K562 (cell line): ENCODE data around the gene PIK3C2A. TPM values are rescaled to one million over a fixed set of nuclear protein-coding genes. Genes with fewer than 3 reads are reported as not detected.
A peak's percentile ranks its signal among the peaks of the same experiment; 100 is the strongest.

Source experiments
- ATAC-seq: fragments of 200-7000 bp; cut with Tn5 transposase; 3 replicates; pipeline ENCODE4 v1.9.1; 2020; ENCODE audit warnings: moderate library complexity
- BruUV-seq: library from RNA; stranded (reverse); fragments of 400-500 nt; replicated peaks from 2 replicates; lab custom pipeline; 2021; lab: Mats Ljungman, UMichigan
- CTCF ChIA-PET: fragments of 300-600 bp; formaldehyde crosslinking; extraction: SDS; loops from one replicate; lab custom pipeline; 2021; ENCODE audit warnings: low intra/inter-chr PET ratio; lab: Yijun Ruan, JAX
- POLR2A ChIA-PET: fragments of 300-600, 350-650 bp; sonication (Branson Sonifier 250); formaldehyde crosslinking; extraction: SDS; loops from one replicate; lab custom pipeline; 2021; ENCODE audit warnings: antibody characterized with exemption, inconsistent platforms; lab: Yijun Ruan, JAX
- DNase-seq, 4 experiments: peaks; one replicate each; pipeline versions ENCODE4 v3.0.0 to v3.0.0-alpha.2; 2011 to 2018; ENCODE audit warnings: low spot score in 3 of 4, mixed read lengths in 3 of 4; ENCODE audit errors: extremely low read depth in 1 of 4
- FAIRE-seq: peaks from 2 replicates; lab custom pipeline; 2011; peaks lifted over from hg19 to GRCh38; lab: Jason Lieb, UNC
- H2AFZ ChIP-seq: 2 replicates; pipeline ENCODE4 v1.6.0; 2011; ENCODE audit warnings: low read depth, low read length, control low read depth, inconsistent platforms
- H3K27ac ChIP-seq: fragments of 200-600 bp; 3 replicates; pipeline ENCODE4 v1.8.0; 2011; ENCODE audit warnings: low read depth, mild to moderate bottlenecking, control low read depth, inconsistent platforms, low read length, moderate library complexity, mixed read lengths; ENCODE audit errors: extremely low read depth
- H3K27me3 ChIP-seq, 2 experiments: fragments of 300-600 bp in 1 of 2; 2 replicates in 1 of 2; 3 replicates in 1 of 2; pipeline versions ENCODE4 v1.6.0 to v1.8.0; 2011; ENCODE audit warnings: inconsistent platforms in 2 of 2, low read length in 2 of 2, mild to moderate bottlenecking in 1 of 2, mixed read lengths in 1 of 2, moderate library complexity in 1 of 2; ENCODE audit not compliant: control insufficient read depth in 2 of 2, insufficient read depth in 2 of 2
- H3K36me3 ChIP-seq: fragments of 300-600 bp; 3 replicates; pipeline ENCODE4 v1.8.0; 2011; ENCODE audit warnings: mild to moderate bottlenecking, low read length, inconsistent platforms; ENCODE audit not compliant: control insufficient read depth, insufficient read depth
- H3K4me1 ChIP-seq, 2 experiments: fragments of 200-600 bp in 1 of 2; replicated peaks in 1 of 2; 2 replicates in 1 of 2; 3 replicates in 1 of 2; pipeline versions ENCODE4 v1.5.1 to v1.8.0; 2011; ENCODE audit warnings: inconsistent platforms in 2 of 2, low read length in 2 of 2, mild to moderate bottlenecking in 1 of 2, mixed read lengths in 1 of 2, moderate library complexity in 1 of 2; ENCODE audit not compliant: control insufficient read depth in 2 of 2, insufficient read depth in 2 of 2
- H3K4me2 ChIP-seq: 2 replicates; pipeline ENCODE4 v1.6.1; 2011; ENCODE audit warnings: low read length, control low read depth, inconsistent platforms, mixed read lengths; ENCODE audit not compliant: insufficient read depth
- H3K4me3 ChIP-seq: fragments of 200-600 bp; sonication (generic), shearing (Covaris generic); 2 replicates; pipeline ENCODE4 v1.5.1; 2016; ENCODE audit warnings: control low read depth, inconsistent platforms
- H3K79me2 ChIP-seq: fragments of 200-600 bp; 3 replicates; pipeline ENCODE4 v1.8.0; 2011; ENCODE audit warnings: low read length, inconsistent platforms; ENCODE audit not compliant: control insufficient read depth, insufficient read depth
- H3K9ac ChIP-seq, 2 experiments: 2 replicates each; pipeline versions ENCODE4 v1.6.0 to v1.6.1; 2011; ENCODE audit warnings: low read depth in 2 of 2, low read length in 2 of 2, control low read depth in 1 of 2, inconsistent platforms in 1 of 2, mild to moderate bottlenecking in 1 of 2, mixed read lengths in 1 of 2; ENCODE audit not compliant: insufficient read depth in 1 of 2
- H3K9me1 ChIP-seq: one replicate; pipeline ENCODE4 v1.6.0; 2011; ENCODE audit warnings: inconsistent platforms, mild to moderate bottlenecking, low read length, moderate library complexity; ENCODE audit not compliant: control insufficient read depth, insufficient read depth
- H3K9me3 ChIP-seq: replicated peaks from 2 replicates; pipeline ENCODE4 v1.5.1; 2011; ENCODE audit warnings: low read depth, low read length, inconsistent platforms; ENCODE audit not compliant: control insufficient read depth, insufficient read depth
- H4K20me1 ChIP-seq: replicated peaks from 2 replicates; pipeline ENCODE4 v1.6.1; 2011; ENCODE audit warnings: low read length, inconsistent platforms, mixed read lengths; ENCODE audit not compliant: control insufficient read depth, insufficient read depth
- CEBPG ChIP-seq, 3 experiments: fragments of 200-800 bp in 1 of 3; sonication (Bioruptor generic) in 1 of 3; sonication (generic) in 1 of 3; formaldehyde crosslinking in 1 of 3; IDR thresholded peaks in 2 of 3; conservative IDR thresholded peaks in 1 of 3; 2 replicates each; pipeline versions ENCODE4 v1.6.1 to v1.8.0; 2016 to 2022; ENCODE audit warnings: missing compliant biosample characterization in 2 of 3, missing genetic modification characterization in 2 of 3, mild to moderate bottlenecking in 1 of 3, missing genetic modification reagents in 1 of 3
- MEIS2 ChIP-seq: fragments of 450-650 bp; IDR thresholded peaks from 2 replicates; pipeline ENCODE4 v1.6.1; 2014; ENCODE audit warnings: mild to moderate bottlenecking; ENCODE audit not compliant: partially characterized antibody
- NFXL1 ChIP-seq: fragments of 450-650 bp; formaldehyde crosslinking; IDR thresholded peaks from 2 replicates; pipeline ENCODE4 v1.4.0; 2021; ENCODE audit warnings: mild to moderate bottlenecking
- NR2C2 ChIP-seq, 2 experiments: fragments of 200-800 bp in 1 of 2; sonication (Bioruptor generic) in 1 of 2; sonication (generic) in 1 of 2; formaldehyde crosslinking in 1 of 2; IDR thresholded peaks; 2 replicates each; pipeline versions ENCODE4 v1.6.1 to v1.8.0; 2016 to 2022; ENCODE audit warnings: mild to moderate bottlenecking in 1 of 2, missing compliant biosample characterization in 1 of 2, missing genetic modification characterization in 1 of 2, missing genetic modification reagents in 1 of 2
- NRF1 ChIP-seq, 2 experiments: fragments of 450-650 bp; IDR thresholded peaks in 1 of 2; conservative IDR thresholded peaks in 1 of 2; 2 replicates each; pipeline ENCODE4 v1.6.1; 2014; ENCODE audit warnings: mild to moderate bottlenecking in 2 of 2
- RBM15 ChIP-seq: fragments of 200-400 bp; formaldehyde crosslinking; IDR thresholded peaks from 2 replicates; pipeline ENCODE4 v1.6.1; 2018; ENCODE audit warnings: mild to moderate bottlenecking, low read length, moderate library complexity; ENCODE audit not compliant: insufficient read depth
- RBM17 ChIP-seq: fragments of 200-400 bp; formaldehyde crosslinking; IDR thresholded peaks from 2 replicates; pipeline ENCODE4 v1.6.1; 2017; ENCODE audit warnings: low read depth, mild to moderate bottlenecking, low read length, borderline replicate concordance
- SIN3A ChIP-seq, 2 experiments: fragments of 150-350 bp in 1 of 2; IDR thresholded peaks; 2 replicates each; pipeline ENCODE4 v1.6.1; 2011 to 2016; ENCODE audit warnings: borderline replicate concordance in 2 of 2, low read depth in 2 of 2, low read length in 2 of 2, mild to moderate bottlenecking in 2 of 2, moderate library complexity in 2 of 2; ENCODE audit not compliant: control insufficient read depth in 1 of 2
- TCFL5 ChIP-seq: fragments of 250-450 bp; sonication (Bioruptor Pico); conservative IDR thresholded peaks from 2 replicates; pipeline ENCODE4 v1.6.1; 2021; ENCODE audit warnings: mild to moderate bottlenecking, moderate library complexity, matching md5 sums
- WGBS: fragments of 100-300 bp; shearing (Covaris generic); methylation state at CpG from one replicate; pipeline ENCODE4 v1.1.6; 2016; ENCODE audit warnings: low coverage, mixed read lengths; ENCODE audit not compliant: insufficient coverage; ENCODE audit errors: missing lambda C conversion rate; 5-methylcytosine and 5-hydroxymethylcytosine counted together
- in situ Hi-C: fragments of 300-500 bp; cut with MboI; formaldehyde crosslinking; loops from 4 replicates; pipeline ENCODE4 v1.15.0; 2018; ENCODE audit warnings: inconsistent platforms, mixed read lengths
- intact Hi-C: fragments of 100-400 bp; cut with micrococcal nuclease; formaldehyde crosslinking; loops from 2 replicates; pipeline ENCODE4 v1.14.2; 2022
- polyA plus RNA-seq, 8 experiments: library from polyadenylated mRNA; depleted of rRNA in 4 of 8; stranded (reverse) in 5 of 8; unstranded in 3 of 8; fragments of >200 nt; fragmentation: Nextera tagmentation in 2 of 8; fragmentation: Illumina TruSeq in 1 of 8; extraction: Ambion mirVana in 2 of 8; extraction: Trizol in 1 of 8; gene quantifications; 2 replicates each; pipeline versions ENCODE4 v1.2.1 to v1.2.3, GENCODE V29; 2011 to 2014; ENCODE audit warnings: inconsistent platforms in 1 of 8, missing spikeins in 1 of 8
- total RNA-seq, 7 experiments: library from RNA; depleted of rRNA in 6 of 7; stranded (reverse); fragments of >200 nt in 6 of 7; fragmentation: Illumina TruSeq in 2 of 7; extraction: Trizol in 2 of 7; gene quantifications; 2 replicates each; pipeline versions ENCODE4 v1.2.1 to v1.2.3, GENCODE V29; 2011 to 2021; ENCODE audit warnings: low replicate concordance in 1 of 7
- TF ChIP-seq, protein P1 (sequence below), 2 experiments: fragments of 450-650 bp; conservative IDR thresholded peaks; 2 replicates each; pipeline ENCODE4 v1.6.1; 2017; ENCODE audit warnings: mild to moderate bottlenecking in 2 of 2, moderate library complexity in 2 of 2
- TF ChIP-seq, protein P2 (sequence below), 2 experiments: fragments of 450-650 bp in 1 of 2; sonication (generic) in 1 of 2; formaldehyde crosslinking in 1 of 2; IDR thresholded peaks in 1 of 2; conservative IDR thresholded peaks in 1 of 2; 2 replicates each; pipeline versions ENCODE4 v1.6.1 to v1.8.1; 2016 to 2023; ENCODE audit warnings: mild to moderate bottlenecking in 2 of 2, moderate library complexity in 2 of 2, inconsistent platforms in 1 of 2, missing genetic modification reagents in 1 of 2
- TF ChIP-seq, protein P3 (sequence below): fragments of 250-450 bp; sonication (Bioruptor Pico); IDR thresholded peaks from 2 replicates; pipeline ENCODE4 v1.9.0; 2021; ENCODE audit warnings: mild to moderate bottlenecking, inconsistent platforms

Gene PIK3C2A
- total and polyA plus RNA-seq, 9 of the 15 experiments (the other 6 are each of a cell fraction or from before 2014, with no cell fraction given): 3.1 to 25.2 (median 15.6) TPM

DNA sequence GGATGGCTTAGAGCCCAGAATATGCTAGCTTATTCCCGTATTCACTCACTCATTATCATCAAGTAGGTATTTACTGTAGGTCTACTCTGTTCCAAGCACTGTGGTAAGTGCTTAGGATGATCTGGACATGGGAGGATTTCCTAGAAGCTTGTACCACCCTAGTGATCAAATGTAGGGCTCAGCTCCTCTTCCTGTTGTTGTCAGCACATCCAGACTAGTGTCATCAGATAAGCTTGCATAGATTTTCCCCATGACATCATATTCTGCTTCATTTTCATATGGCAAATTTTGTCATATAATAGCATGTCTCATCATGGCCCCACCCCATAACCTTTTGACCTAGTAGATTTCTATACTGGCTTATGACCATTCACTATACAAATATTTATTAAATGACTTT lies 49.4 kb upstream of the PIK3C2A start (continued):
- TF ChIP-seq, protein P1, sequence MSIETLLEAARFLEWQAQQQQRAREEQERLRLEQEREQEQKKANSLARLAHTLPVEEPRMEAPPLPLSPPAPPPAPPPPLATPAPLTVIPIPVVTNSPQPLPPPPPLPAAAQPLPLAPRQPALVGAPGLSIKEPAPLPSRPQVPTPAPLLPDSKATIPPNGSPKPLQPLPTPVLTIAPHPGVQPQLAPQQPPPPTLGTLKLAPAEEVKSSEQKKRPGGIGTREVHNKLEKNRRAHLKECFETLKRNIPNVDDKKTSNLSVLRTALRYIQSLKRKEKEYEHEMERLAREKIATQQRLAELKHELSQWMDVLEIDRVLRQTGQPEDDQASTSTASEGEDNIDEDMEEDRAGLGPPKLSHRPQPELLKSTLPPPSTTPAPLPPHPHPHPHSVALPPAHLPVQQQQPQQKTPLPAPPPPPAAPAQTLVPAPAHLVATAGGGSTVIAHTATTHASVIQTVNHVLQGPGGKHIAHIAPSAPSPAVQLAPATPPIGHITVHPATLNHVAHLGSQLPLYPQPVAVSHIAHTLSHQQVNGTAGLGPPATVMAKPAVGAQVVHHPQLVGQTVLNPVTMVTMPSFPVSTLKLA (conservative IDR thresholded peaks at IDR 0.05): no peak
- TF ChIP-seq MEIS2 (peak; percentile 29), TCFL5 (no peak)
- TF ChIP-seq, protein P2, sequence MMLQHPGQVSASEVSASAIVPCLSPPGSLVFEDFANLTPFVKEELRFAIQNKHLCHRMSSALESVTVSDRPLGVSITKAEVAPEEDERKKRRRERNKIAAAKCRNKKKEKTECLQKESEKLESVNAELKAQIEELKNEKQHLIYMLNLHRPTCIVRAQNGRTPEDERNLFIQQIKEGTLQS (IDR thresholded peaks at IDR 0.05): peak; percentile 79
- TF ChIP-seq, protein P2 (CRISPR knock-in tag; conservative IDR thresholded peaks at IDR 0.05): no peak
- TF ChIP-seq, all 486 proteins: peak for 14

DNA sequence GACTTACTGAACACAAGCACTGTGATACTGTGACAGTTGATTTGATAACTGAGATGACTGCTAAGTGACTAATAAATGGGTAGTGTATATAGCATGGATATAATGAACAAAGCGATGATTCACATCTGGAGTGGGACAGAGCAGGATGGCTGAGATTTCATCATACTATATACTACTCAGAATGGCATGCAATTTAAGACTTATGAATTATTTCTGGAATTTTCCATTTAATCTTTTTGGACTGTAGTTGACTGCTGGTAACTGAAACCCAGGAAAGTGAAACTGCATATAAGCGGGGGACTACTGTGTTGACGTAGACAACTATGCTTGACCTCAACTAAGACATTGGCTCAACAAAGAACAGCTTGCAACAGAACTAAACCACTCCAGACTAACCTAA lies 48.7 kb upstream of the PIK3C2A start:
- WGBS: 88% methylated on average over 3 of the region's 3 CpGs
- Histone ChIP-seq H3K4me3 (no peak overlapping the region), H3K9ac (no peak overlapping the region), H3K79me2 (no peaks in the 10 kb centered on the region), H3K4me1 (peaks cover 8 to 16% of the 10 kb centered on the region in 2 experiments), H4K20me1 (no peaks in the 10 kb centered on the region), H3K27ac (no peak overlapping the region), H2AFZ (0 out of 2 replicates have a peak overlapping the region, but pooled peaks have one; percentile 56), H3K36me3 (no peaks in the 10 kb centered on the region), H3K9me1 (no peaks in the 10 kb centered on the region), H3K9me3 (no peaks in the 10 kb centered on the region), H3K4me2 (no peak overlapping the region), H3K27me3 (no peaks in the 10 kb centered on the region)
- ATAC-seq: no peak
- no TSS peak for BruUV-seq
- CTCF ChIA-PET: no interaction called here
- intact Hi-C loops (no loop called here), in situ Hi-C loops (no loop called here)
- FAIRE-seq: no peak
- POLR2A ChIA-PET: no interaction called here
- DNase-seq: no peak
- TF ChIP-seq NFXL1 (CRISPR knock-in tag) (no peak), SIN3A (IDR thresholded peaks at IDR 0.05; ENCODE audit: borderline replicate concordance in 2 of 2, control insufficient read depth in 1 of 2, low read depth in 2 of 2, low read length in 2 of 2) (no peak), RBM15 (no peak), NR2C2 (CRISPR knock-in tag; IDR thresholded peaks at IDR 0.05) (no peak), NR2C2 (tag; IDR thresholded peaks at IDR 0.05) (no peak), RBM17 (no peak), NRF1 (conservative IDR thresholded peaks at IDR 0.05 in 1 of 2, IDR thresholded peaks at IDR 0.05 in 1 of 2) (no peak), CEBPG (CRISPR knock-in tag; IDR thresholded peaks at IDR 0.05) (no peak), CEBPG (tag; conservative IDR thresholded peaks at IDR 0.05 in 1 of 2, IDR thresholded peaks at IDR 0.05 in 1 of 2) (peak in 1 of 2 experiments; percentile 78; a peak in 2 of 4 replicates)
- TF ChIP-seq, protein P2 (IDR thresholded peaks at IDR 0.05): peak; percentile 60
- TF ChIP-seq, protein P2 (CRISPR knock-in tag; conservative IDR thresholded peaks at IDR 0.05): no peak
- TF ChIP-seq, protein P3, sequence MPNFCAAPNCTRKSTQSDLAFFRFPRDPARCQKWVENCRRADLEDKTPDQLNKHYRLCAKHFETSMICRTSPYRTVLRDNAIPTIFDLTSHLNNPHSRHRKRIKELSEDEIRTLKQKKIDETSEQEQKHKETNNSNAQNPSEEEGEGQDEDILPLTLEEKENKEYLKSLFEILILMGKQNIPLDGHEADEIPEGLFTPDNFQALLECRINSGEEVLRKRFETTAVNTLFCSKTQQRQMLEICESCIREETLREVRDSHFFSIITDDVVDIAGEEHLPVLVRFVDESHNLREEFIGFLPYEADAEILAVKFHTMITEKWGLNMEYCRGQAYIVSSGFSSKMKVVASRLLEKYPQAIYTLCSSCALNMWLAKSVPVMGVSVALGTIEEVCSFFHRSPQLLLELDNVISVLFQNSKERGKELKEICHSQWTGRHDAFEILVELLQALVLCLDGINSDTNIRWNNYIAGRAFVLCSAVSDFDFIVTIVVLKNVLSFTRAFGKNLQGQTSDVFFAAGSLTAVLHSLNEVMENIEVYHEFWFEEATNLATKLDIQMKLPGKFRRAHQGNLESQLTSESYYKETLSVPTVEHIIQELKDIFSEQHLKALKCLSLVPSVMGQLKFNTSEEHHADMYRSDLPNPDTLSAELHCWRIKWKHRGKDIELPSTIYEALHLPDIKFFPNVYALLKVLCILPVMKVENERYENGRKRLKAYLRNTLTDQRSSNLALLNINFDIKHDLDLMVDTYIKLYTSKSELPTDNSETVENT (CRISPR knock-in tag): no peak
